ENCODE data around the gene LRFN2.

- TF ChIP-seq CTCF (IDR thresholded peaks at IDR 0.05) (no peak), POLR2AphosphoS5 (IDR thresholded peaks at IDR 0.05) (no peak)
Observed at GRCh38 chr6:40460380-40460779, 126.8 kb downstream of the LRFN2 start.
